GM12874 (cell line): ENCODE data around the gene OR2L8.

Source experiments
- TF ChIP-seq, protein P1 (sequence below): IDR thresholded peaks from 2 replicates; pipeline ENCODE4 v1.5.1; 2011; ENCODE audit warnings: low read depth, mild to moderate bottlenecking, control low read depth, low read length, moderate library complexity; ENCODE audit not compliant: insufficient read depth

OR2L8 gene

DNA sequence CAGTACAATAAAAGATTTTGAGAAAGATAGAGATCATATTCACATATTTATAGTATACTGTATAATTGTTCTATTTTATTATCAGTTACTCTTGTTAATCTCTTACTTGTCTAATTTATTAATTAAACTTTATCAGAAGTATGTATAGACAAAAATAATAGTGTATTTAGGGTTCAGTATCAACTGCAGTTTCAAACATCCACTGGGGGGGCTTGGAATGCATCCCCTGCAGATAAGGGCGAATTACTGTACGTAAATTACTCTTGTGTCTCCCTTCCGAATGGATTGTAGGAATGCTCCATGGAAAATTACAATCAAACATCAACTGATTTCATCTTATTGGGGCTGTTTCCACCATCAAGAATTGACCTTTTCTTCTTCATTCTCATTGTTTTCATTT, at the start of gene OR2L8:
OR2L8 (plus strand) TSS at position 301 of the 400 bp plus-strand sequence; CDS start at position 301, 0 bp downstream.
- TF ChIP-seq, protein P1, sequence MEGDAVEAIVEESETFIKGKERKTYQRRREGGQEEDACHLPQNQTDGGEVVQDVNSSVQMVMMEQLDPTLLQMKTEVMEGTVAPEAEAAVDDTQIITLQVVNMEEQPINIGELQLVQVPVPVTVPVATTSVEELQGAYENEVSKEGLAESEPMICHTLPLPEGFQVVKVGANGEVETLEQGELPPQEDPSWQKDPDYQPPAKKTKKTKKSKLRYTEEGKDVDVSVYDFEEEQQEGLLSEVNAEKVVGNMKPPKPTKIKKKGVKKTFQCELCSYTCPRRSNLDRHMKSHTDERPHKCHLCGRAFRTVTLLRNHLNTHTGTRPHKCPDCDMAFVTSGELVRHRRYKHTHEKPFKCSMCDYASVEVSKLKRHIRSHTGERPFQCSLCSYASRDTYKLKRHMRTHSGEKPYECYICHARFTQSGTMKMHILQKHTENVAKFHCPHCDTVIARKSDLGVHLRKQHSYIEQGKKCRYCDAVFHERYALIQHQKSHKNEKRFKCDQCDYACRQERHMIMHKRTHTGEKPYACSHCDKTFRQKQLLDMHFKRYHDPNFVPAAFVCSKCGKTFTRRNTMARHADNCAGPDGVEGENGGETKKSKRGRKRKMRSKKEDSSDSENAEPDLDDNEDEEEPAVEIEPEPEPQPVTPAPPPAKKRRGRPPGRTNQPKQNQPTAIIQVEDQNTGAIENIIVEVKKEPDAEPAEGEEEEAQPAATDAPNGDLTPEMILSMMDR = no peak

DNA sequence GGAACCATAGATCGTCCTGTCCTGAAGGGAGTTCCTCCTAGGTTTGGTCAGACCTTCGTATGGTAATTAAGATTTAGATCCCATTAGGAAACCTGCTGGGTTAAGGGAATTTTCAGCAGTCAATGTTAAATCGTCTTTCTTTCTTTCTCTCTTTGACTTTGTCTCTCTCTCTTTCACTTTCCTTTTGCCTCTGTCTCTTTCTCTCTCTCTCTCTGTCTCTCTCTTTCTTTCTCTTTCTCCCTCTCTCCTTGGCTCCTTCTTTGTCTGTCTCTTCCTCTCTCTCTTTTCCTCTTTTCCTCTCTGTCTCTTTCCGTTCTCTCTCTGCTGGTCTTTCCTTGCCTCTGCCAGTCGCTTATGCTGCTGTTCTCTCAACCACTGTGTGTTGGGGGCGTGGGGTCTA, 44.5 kb upstream of the OR2L8 start:
- TF ChIP-seq, protein P1 = no peak

GRCh38 chr1:247905181-247905580, 43.5 kb upstream of the OR2L8 start:
- TF ChIP-seq, protein P1 = no peak

DNA sequence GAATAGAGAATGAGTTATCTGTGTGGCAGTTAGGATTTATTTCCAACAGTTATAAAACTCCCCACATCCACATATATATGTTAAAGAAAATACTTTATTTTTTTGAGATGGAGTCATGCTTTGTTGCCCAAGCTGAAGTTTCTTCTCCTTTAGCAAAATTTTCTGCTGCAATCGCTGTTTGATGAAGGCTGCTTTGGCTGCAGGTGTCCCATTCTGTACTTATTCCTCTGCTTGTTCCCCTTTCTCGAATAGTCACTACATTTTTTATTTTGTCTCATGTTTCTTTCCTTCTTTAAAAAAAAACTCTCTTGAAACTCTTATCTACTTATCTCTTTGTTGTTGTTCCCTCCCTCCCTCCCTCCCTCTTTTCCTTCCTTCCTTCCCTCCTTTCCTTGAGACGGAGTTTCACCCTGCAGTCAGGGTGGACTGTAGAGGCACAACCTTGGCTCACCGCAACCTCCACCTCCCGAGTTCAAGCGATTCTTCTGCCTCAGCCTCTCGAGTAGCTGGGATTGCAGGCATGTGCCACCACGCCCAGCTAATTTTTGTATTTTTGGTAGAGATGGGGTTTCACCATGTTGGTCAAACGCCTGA, 42.7 kb upstream of the OR2L8 start:
- TF ChIP-seq, protein P1 = no peak

- TF ChIP-seq, protein P1 = no peak
Measured at GRCh38 chr1:247906504-247907047, 42.1 kb upstream of the OR2L8 start.

DNA sequence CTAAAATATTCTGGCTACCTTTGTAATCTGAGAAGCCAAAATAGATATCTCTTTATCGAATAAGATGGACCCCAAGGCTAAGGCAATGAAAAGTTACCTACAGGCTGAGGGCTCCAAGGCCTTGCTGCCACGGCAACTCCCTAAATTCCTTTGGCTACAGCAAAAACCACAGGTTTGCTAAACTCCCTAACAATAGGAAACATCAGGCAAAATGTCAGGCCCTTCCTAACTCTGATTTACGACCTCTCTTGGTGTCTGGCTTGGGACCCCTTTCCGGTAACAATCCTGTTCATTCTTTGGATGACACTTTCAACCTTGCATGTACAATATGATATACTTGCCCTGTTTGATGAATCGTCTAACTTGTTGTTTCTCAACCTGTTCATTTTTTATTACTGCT, 39.9 kb upstream of the OR2L8 start:
- TF ChIP-seq, protein P1 = no peak

DNA sequence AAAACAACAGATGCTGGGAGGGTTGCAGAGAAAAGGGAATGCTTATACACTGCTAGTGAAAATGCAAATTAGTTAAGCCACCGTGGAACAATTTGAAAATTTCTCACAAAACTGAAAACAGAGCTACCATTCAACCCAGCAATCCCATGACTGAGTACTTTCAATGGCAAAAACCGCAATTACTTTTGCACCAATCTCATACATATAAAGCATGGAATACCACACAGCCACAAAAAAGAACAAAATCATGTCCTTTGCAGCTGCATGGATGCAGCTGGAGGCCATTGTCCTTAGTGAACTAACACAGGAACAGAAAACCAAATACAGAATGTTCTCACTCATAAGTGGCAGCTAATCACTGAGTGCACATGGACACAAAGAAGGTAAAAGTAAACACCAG, 34.9 kb upstream of the OR2L8 start:
- TF ChIP-seq, protein P1 = no peak
